Activated CD4-positive, alpha-beta memory T cell treated with anti-CD3 and anti-CD28 coated beads, Interleukin-2, amount 10 ng/mL, durations not matched to agents 7 days and 5 days (primary cell): ENCODE measurements around the gene SCGB1C2. TPM values are rescaled to one million over a fixed set of nuclear protein-coding genes. Genes with fewer than 3 reads are reported as not detected.
"Not testable (repeated sequence)": the region's sequence is repeated elsewhere in the genome, so short reads cannot be mapped to it uniquely, and the experiment has no call there.

ENCODE experiments used
- CTCF ChIA-PET: fragments of 350-600 bp; sonication (Branson Sonifier 250); formaldehyde crosslinking; loops from one replicate; lab custom pipeline; 2021; ENCODE audit warnings: antibody characterized with exemption, inconsistent platforms; lab: Charles Lee
- POLR2A ChIA-PET: fragments of 350-600 bp; sonication (Branson Sonifier 250); formaldehyde crosslinking; loops from one replicate; lab custom pipeline; 2021; ENCODE audit warnings: antibody characterized with exemption; lab: Charles Lee
- DNase-seq: peaks from one replicate; pipeline ENCODE4 v3.0.0-alpha.2; 2020
- H3K27ac Mint-ChIP-seq: one replicate; pipeline ENCODE4 v1.8.0; 2021; ENCODE audit warnings: mild to moderate bottlenecking, mixed read lengths
- H3K27me3 Mint-ChIP-seq: one replicate; pipeline ENCODE4 v1.8.0; 2021; ENCODE audit warnings: mixed read lengths
- H3K36me3 Mint-ChIP-seq: one replicate; pipeline ENCODE4 v1.8.0; 2021; ENCODE audit warnings: low read depth, mixed read lengths
- H3K4me1 Mint-ChIP-seq: one replicate; pipeline ENCODE4 v1.8.0; 2021; ENCODE audit warnings: mixed read lengths
- H3K4me3 Mint-ChIP-seq: one replicate; pipeline ENCODE4 v1.8.0; 2021; ENCODE audit warnings: mild to moderate bottlenecking, mixed read lengths
- H3K9me3 Mint-ChIP-seq: one replicate; pipeline ENCODE4 v1.8.0; 2021; ENCODE audit warnings: mixed read lengths
- total RNA-seq, 2 experiments: library from RNA; stranded (reverse); gene quantifications; one replicate each; pipeline ENCODE4 v1.2.3, GENCODE V29; 2021

SCGB1C2 gene
- total RNA-seq, 2 experiments from 2014 or later = not detected

DNA sequence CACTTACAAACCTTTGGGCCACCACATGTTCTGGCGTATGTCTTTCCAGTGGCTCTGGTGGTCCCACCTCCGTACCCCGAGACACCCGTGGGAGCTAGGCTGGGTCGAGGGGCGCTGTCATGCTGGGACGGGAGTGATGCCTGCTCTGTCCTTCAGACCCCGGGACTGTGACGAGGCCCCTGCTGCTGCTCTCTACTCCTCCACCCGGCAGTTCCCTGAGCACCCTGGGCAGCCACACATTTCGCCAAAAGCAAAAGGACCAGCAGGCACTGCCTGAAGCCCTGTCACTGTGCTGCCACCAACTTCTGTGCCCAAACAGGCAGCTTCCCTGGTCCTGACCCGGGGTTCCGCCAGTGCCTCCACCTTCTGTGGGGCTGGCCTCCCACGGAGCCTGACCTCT is 28.6 kb downstream of the SCGB1C2 start:
- POLR2A ChIA-PET = no interaction called here
- no peaks in the 10 kb centered on the region for H3K27me3 Mint-ChIP-seq
- DNase-seq = no peak
- H3K9me3 Mint-ChIP-seq = no peaks in the 10 kb centered on the region
- H3K4me3 Mint-ChIP-seq = no peak overlapping the region
- CTCF ChIA-PET = no interaction called here
- no peak overlapping the region for H3K27ac Mint-ChIP-seq
- no peaks in the 10 kb centered on the region for H3K36me3 Mint-ChIP-seq
- H3K4me1 Mint-ChIP-seq = no peaks in the 10 kb centered on the region

DNA sequence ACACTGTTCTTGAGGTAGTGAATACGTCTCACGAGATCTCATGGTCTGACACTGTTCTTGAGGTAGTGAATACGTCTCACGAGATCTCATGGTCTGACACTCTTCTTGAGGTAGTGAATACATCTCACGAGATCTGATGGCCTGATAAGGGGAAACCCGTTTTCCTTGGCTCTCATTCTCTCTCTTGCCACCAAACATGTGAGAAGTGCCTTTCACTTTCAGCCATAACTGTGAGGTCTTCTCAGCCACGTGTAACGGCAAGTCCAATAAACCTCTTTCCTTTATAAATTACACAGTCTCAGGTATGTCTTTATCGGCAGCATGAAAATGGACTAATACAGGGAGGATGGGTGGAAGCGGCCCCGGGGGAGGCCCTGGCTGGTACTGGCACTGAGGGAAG is 31.2 kb downstream of the SCGB1C2 start:
- H3K4me3 Mint-ChIP-seq, POLR2A ChIA-PET, H3K36me3 Mint-ChIP-seq, DNase-seq, H3K27me3 Mint-ChIP-seq, H3K27ac Mint-ChIP-seq, H3K4me1 Mint-ChIP-seq, H3K9me3 Mint-ChIP-seq, CTCF ChIA-PET: not testable (repeated sequence)

DNA sequence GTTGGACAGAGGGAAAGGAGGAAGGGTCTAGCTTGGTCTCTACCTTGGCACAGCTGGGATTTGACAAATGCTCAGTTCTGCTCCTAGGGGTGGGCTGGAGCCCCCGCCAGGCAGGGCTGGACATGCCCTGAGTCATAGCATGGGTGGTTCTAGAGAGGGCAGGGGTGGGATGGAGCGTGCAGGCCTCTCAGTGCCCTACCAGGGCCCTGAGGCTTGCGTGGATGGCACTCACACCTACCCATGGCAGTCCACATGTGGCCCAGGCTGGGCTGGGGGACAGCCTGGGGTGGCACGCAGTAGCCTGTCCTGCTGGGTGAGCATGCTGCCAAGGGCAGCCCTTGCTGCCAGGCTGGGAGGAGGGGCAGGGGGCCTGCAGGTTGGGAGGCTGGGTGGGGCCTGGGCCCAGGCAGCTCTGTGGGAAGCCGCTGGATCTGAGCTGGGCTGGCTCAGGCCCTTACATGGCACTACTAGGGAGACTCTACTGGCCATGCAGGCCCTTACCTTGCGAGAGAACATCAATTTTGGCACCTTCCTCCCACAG is 32.8 kb downstream of the SCGB1C2 start:
- no peaks in the 10 kb centered on the region for H3K9me3 Mint-ChIP-seq

DNA sequence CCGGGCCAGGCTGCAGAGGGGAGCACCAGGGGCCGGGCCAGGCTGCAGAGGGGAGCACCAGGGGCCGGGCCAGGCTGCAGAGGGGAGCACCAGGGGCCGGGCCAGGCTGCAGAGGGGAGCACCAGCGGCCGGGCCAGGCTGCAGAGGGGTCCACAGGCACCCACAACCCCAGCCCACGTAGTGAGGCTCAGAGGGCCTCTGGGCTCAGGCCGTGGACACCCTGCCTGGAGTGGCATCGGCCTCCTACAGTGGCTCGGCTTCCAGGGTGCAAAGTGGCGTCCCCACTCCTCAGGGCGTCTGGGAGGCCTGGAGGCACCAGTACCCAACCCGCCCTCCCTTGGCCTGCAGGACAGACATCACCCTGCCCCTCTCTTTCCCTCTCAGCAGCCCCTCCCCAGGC is 34.5 kb downstream of the SCGB1C2 start:
- POLR2A ChIA-PET = no interaction called here
- CTCF ChIA-PET = no interaction called here
- no peaks in the 10 kb centered on the region for H3K27me3 Mint-ChIP-seq
- H3K27ac Mint-ChIP-seq = no peak overlapping the region
- no peaks in the 10 kb centered on the region for H3K4me1 Mint-ChIP-seq
- H3K36me3 Mint-ChIP-seq = no peaks in the 10 kb centered on the region
- H3K9me3 Mint-ChIP-seq = no peaks in the 10 kb centered on the region
- no peak overlapping the region for H3K4me3 Mint-ChIP-seq
- DNase-seq = no peak

More for the DNA sequence above, 32.8 kb downstream of the SCGB1C2 start:
- DNase-seq = no peak
- H3K27me3 Mint-ChIP-seq = no peaks in the 10 kb centered on the region
- no peak overlapping the region for H3K4me3 Mint-ChIP-seq
- no peaks in the 10 kb centered on the region for H3K36me3 Mint-ChIP-seq
- ChIA-PET POLR2A (no interaction called here), CTCF (no interaction called here)
- no peak overlapping the region for H3K27ac Mint-ChIP-seq
- no peaks in the 10 kb centered on the region for H3K4me1 Mint-ChIP-seq

DNA sequence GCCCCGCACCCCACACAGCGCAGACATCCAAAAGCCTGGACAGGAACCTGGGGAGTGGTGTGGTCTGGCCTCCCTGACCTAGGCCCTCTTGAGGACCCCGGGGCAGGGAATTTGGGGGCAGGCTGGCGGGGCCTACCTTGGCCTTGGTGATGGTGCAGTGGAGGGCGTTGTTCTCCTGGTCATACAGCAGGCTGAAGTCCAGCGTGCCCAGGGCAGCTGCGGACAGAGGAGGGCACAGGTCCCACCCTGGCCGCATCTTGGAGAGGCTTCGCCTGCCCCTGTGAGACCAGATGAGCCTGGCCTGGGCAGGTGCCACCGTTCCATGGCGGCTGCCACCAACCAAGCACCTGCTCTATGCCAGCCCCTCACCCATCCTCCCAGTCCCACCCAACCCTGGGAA is 35.0 kb downstream of the SCGB1C2 start:
- DNase-seq = no peak
- Mint-ChIP-seq H3K36me3 (no peaks in the 10 kb centered on the region), H3K4me3 (no peak overlapping the region), H3K9me3 (no peaks in the 10 kb centered on the region), H3K4me1 (no peaks in the 10 kb centered on the region), H3K27ac (no peak overlapping the region), H3K27me3 (peaks cover 3% of the 10 kb centered on the region)
- CTCF ChIA-PET = no interaction called here
- POLR2A ChIA-PET = no interaction called here

DNA sequence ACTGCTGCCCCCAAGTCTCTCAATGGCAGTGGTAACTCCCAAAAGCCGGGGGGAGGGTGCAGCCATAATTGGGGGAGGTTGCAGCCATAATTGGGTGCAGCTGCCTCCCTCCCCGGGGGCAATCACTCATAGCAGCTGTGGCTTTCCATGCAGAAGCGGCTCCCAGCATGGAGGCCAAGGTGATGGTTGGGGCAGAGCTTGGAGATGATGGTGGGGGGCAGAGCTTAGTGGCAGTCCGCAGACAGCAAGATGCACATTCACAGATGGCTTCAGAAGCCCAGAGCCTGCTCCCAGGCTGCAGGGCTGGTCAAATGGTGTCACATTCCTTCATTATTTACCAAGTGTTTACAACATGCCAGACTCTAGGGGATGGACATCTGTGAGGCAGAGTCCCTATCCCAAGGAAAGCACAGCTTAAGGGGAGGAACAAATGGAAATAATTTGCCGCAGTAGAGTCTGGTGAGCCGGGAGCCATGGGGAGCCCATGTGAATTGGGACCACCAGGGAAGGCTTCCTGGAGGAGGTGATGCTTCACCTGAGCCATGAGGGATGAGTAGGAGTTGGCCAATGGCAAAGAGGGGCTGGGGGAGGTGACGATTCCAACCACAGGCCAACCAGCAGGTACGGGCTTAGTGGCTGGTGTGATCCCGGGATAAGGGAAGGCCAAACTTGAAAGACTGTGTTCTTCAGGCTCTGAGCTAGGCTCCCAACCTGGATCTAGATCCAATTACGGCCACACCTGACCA is 36.0 kb downstream of the SCGB1C2 start:
- Mint-ChIP-seq H3K4me1 (no peaks in the 10 kb centered on the region), H3K27me3 (peaks cover 6% of the 10 kb centered on the region), H3K27ac (no peak overlapping the region), H3K36me3 (no peaks in the 10 kb centered on the region), H3K9me3 (no peaks in the 10 kb centered on the region), H3K4me3 (no peak overlapping the region)
- no peak for DNase-seq
- CTCF ChIA-PET = no interaction called here
- POLR2A ChIA-PET = no interaction called here

DNA sequence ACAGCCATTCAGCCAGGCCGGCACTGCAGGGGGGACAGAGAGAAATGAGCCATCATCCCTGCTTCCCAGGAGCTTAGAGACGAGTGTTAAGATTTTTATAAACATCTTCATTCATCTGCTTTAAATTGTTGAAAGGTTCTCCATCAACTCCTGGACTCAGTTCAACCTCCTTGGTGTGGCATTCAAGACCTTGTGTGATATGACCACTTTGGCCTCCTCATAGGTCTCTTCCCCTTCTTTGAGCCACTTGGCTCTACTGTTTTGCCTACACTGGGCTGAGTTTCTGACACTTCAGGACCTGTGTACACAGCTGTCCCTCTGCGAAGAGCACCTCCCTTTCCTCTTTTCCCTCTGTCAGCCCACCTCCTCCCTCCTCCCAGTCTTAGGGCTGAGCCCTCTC is 39.8 kb downstream of the SCGB1C2 start:
- no peak overlapping the region for H3K27ac Mint-ChIP-seq
- DNase-seq = no peak
- peaks cover 2% of the 10 kb centered on the region for H3K4me1 Mint-ChIP-seq
- no peaks in the 10 kb centered on the region for H3K36me3 Mint-ChIP-seq
- H3K4me3 Mint-ChIP-seq = no peak overlapping the region
- no peaks in the 10 kb centered on the region for H3K9me3 Mint-ChIP-seq
- H3K27me3 Mint-ChIP-seq = peaks cover 24% of the 10 kb centered on the region
- CTCF ChIA-PET = no interaction called here
- POLR2A ChIA-PET = no interaction called here

DNA sequence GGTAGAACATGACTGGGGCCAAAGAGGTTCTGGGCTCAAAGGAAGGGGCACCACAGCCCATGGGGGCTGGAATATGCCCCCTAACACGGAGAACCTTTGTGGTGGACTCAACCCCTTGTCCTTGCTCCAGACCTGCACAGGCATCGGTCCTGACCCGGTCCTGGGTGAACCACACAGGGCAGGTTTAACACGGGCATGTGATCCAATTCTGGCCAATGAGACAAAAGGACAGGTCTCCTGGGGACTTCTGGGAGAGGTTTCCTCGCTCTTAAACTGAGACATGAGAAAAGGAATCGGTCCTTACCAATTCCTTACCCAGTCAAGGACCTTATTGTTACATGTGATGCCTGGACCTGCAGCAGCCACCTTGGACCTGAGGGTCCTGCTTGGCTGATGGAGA is 40.4 kb downstream of the SCGB1C2 start:
- Mint-ChIP-seq H3K4me1 (peaks cover 4% of the 10 kb centered on the region), H3K4me3 (no peak overlapping the region), H3K27ac (no peak overlapping the region), H3K9me3 (no peaks in the 10 kb centered on the region), H3K27me3 (peaks cover 30% of the 10 kb centered on the region), H3K36me3 (no peaks in the 10 kb centered on the region)
- no peak for DNase-seq
- ChIA-PET CTCF (no interaction called here), POLR2A (no interaction called here)

DNA sequence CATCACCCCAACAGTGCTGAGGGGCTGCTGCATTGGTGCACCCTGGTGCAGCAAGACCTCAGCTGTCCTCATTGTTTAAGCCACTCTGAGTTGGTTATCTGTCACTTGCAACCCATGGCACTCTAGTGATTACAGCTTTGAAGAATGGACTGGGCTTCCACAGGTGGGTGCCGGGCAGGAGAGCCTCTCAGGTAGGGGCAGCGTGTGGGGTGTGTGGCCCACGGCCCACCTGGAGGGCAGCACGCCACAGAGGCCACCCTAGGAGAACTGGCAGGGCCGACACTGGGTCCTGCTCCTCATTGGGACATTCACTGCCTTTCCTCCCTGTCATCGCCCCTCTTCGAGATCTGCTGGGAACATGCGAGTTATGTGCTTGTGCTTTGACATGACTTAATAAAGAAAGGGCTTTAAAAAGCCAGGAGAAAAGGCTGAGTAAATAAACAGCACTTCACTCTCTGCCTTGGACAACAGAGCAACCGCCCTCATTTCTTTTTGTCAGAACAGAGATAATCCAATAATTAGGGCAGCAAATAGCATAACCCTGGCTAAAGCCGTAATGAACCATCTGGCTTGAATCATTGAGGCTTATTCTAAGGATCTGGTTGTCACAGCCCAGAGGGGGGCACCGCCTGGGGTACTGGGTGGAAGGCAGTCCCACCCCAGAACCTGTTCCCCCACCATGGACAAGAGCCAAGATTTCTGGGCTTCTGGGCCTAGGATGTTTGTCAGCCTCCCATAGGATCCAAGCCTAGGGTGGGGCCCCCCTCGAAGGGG is 41.1 kb downstream of the SCGB1C2 start:
- Mint-ChIP-seq H3K9me3 (no peaks in the 10 kb centered on the region), H3K27ac (no peak overlapping the region), H3K4me3 (no peak overlapping the region), H3K4me1 (peaks cover 4% of the 10 kb centered on the region), H3K27me3 (peaks cover 37% of the 10 kb centered on the region), H3K36me3 (no peaks in the 10 kb centered on the region)
- CTCF ChIA-PET = no interaction called here
- DNase-seq = no peak
- POLR2A ChIA-PET = no interaction called here

DNA sequence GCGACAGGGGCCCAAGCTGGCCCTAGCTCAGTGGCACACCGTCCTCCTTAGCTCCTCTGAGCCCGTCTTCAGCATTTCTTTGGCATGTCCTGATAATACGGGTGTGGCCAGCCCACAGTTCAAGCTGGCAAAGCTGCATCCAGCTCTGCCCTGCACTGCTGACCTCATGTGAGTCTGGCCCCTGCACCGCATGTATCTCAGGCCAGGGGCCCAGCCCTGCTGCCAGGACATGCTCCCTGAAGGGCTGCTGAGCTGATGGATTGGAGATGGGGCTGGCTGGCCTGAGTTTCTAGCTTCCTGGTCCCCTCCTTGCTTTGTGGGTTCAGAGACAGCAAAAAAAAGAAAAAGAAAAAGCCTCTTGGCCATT is 41.7 kb downstream of the SCGB1C2 start:
- H3K9me3 Mint-ChIP-seq = no peaks in the 10 kb centered on the region
- no peak overlapping the region for H3K27ac Mint-ChIP-seq
- CTCF ChIA-PET = no interaction called here
- no peaks in the 10 kb centered on the region for H3K36me3 Mint-ChIP-seq
- POLR2A ChIA-PET = no interaction called here
- no peak for DNase-seq
- peaks cover 4% of the 10 kb centered on the region for H3K4me1 Mint-ChIP-seq
- H3K4me3 Mint-ChIP-seq = no peak overlapping the region
- H3K27me3 Mint-ChIP-seq = peaks cover 40% of the 10 kb centered on the region

DNA sequence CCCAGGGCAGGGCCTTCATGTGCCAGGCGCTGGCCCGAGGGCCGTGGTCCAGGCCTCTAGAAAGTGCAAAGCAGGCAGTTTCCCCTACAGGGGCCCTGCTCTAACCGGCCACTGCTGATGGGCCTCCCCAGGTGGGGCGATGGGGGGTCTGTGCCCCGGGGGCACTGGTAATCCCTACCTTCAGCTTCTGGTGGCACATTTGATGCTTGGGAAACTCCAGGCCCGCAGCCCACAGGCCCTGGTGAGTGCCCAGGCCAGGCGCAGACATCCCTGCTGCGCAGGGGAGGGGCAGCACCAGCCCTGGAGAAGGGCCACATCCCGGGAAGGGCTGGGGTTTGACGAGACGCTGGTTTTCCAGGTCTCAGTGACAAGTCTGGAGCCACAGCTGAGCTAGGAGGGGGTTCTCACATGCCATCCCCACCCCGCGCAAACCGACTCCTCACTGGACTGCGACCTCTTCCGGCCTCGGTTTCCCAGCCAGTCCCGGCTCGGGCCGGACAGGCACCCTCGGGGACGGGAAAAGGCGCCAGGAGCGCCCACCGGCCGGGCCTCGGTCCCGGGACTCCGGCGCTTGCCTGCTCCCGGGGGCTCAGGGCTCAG is 42.5 kb downstream of the SCGB1C2 start:
- POLR2A ChIA-PET = no interaction called here
- DNase-seq = no peak
- no peak overlapping the region for H3K27ac Mint-ChIP-seq
- no peak overlapping the region for H3K4me3 Mint-ChIP-seq
- H3K9me3 Mint-ChIP-seq = no peaks in the 10 kb centered on the region
- peaks cover 43% of the 10 kb centered on the region for H3K27me3 Mint-ChIP-seq
- no peaks in the 10 kb centered on the region for H3K36me3 Mint-ChIP-seq
- peaks cover 4% of the 10 kb centered on the region for H3K4me1 Mint-ChIP-seq
- CTCF ChIA-PET = no interaction called here

DNA sequence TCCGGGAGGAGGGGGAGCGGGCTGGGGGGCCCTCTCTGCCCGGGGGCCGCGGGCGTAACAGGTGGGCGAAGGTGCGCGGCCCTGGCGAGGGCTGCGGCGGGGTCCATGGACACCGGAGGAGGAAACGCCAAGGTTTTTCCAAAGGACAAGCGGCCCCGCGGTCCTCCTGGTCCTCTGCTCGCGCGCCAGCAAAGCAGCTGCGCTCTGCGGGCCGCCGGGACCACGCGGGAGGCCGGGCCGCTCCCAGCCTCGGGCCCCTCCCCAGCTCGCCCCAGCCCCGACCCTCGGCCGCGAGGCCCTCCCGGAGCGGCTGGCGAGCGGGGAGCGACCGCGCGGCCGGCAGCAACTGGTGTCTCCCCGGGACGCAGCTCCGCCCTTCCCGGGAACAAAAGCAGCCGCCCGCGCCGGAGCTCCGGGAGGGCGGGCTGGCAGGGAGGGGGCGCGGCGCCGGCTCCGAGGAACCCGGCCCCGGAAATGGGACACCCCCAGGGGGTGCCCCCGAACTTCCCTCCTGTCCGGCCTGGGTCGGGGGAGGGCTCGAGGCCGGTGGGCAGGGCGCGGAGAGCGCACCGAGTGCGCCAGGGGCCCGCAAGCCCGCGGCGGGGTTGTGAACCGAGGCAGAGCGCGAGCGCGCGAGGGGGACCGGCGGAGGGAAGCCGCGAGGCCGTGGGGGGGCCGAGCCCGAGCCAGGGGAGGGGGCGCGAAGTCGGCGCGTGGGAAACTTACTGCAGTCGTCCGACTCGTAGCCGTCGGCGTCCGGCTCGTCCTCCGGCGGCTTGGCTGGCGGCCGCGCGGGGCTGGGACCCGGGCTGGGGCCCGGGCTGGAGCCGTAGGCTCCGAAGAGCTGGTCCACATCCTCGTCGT is 43.2 kb downstream of the SCGB1C2 start:
- CTCF ChIA-PET = no interaction called here
- POLR2A ChIA-PET = no interaction called here
- no peak for DNase-seq
- Mint-ChIP-seq H3K27ac (no peak overlapping the region), H3K4me1 (peaks cover 7% of the 10 kb centered on the region), H3K4me3 (no peak overlapping the region), H3K27me3 (peaks cover 48% of the 10 kb centered on the region), H3K9me3 (no peaks in the 10 kb centered on the region), H3K36me3 (no peaks in the 10 kb centered on the region)
